ENCODE results near the gene SCIN.

GRCh38 chr7:12573885-12574284 is 3.4 kb downstream of the SCIN start:
- TF ChIP-seq CTCF (optimal IDR thresholded peaks at IDR 0.05 in 1 of 3, IDR thresholded peaks at IDR 0.05 in 1 of 3, conservative IDR thresholded peaks at IDR 0.05 in 1 of 3; ENCODE audit: extremely low read depth in 1 of 3, insufficient read depth in 2 of 3, low read length in 3 of 3) (no peak), EZH2 (IDR thresholded peaks at IDR 0.05; ENCODE audit: low read length) (no peak)
